ENCODE results near the gene LDB3.
"Not testable (repeated sequence)": the region's sequence is repeated elsewhere in the genome, so short reads cannot be mapped to it uniquely, and the experiment has no call there.

Gene LDB3
- total RNA-seq: 0 to 0.27 (median 0.23) reads per million in 4 donors

DNA sequence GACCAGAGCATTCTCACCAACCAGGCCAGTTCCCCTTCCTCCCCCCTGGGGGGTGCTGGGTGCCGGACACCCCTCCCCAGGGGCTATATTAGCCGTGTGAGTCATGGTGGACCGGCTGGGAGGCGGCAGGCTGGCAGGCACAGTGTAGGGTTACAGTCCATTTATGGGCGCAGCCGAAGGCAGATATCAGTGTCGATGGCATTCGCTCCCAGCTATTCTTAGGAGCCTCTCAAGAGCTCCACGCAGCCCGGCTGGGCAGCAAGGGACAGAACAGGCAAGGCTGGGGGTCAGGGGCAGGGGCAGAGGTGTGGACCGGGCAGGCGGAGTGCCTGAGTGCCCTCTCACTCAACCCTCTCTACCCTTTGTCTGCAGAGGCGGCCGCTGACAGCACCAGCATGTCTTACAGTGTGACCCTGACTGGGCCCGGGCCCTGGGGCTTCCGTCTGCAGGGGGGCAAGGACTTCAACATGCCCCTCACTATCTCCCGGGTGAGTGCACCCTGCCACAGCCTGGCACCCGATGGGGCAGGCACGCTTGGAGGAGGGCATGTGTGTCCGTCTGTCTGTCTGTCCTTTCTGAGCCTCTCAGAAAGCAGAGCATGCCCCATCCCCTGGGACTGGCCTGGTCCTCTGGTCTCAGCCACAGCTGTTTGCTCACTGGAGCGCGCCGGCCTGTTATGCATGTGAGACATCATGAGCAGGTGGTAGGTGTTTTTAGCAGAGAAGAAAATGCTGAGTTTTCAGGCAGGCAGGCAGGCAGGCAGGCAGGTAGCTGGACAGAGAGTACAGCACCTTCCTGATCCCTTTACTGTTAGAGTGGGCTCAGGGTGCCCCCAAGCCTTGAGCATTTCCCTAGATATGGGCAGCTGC is at the start of gene LDB3:
LDB3 (plus strand) TSS at position 215 of the 869 bp plus-strand sequence; CDS start at position 396, 181 bp downstream.
- no peak for DNase-seq

GRCh38 chr10:86628311-86628710 is 40.0 kb upstream of the LDB3 start:
- no peak for DNase-seq

DNA sequence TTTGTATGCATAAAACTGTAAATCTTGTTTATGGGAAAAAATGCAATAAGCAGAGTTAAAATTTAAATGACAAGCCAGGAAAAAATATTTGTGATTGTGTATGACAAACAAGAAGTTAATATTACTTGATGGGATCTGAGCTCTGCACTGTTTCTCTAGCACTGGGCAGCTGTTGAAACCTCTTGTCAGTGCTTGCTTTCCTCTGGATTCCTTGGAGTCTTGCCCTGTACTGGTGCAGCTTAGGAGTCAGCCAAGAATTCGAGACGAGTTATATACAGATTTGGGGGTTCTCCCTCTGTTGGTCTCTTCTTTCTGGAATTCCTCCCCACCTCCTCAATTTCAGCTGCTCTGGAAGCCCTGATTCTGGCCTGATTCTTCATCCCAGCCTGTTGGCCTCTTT is 38.2 kb upstream of the LDB3 start:
- DNase-seq: no peak

GRCh38 chr10:86632009-86632800 is 36.1 kb upstream of the LDB3 start:
- no peak for DNase-seq

GRCh38 chr10:86632951-86633350 is 35.4 kb upstream of the LDB3 start:
- DNase-seq: no peak

DNA sequence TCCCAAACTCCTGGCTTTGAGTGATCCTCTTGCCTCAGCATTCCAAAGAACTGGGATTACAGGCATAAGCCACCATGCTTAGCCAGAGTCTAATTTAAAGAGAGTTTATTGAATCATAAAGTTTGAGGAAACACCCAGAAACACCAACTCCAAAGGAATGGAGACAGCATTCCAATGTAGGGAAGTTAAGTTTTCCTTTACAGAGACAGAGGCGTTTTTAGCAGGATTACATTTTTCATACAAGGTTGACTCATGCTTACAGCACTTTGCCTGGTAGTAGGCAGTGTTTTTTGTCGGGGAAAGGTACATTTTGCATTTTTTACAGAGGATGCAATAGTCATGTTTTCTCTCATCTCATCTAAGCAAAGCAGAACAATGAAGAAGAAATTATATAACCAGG is 32.9 kb upstream of the LDB3 start:
- no peak for DNase-seq

DNA sequence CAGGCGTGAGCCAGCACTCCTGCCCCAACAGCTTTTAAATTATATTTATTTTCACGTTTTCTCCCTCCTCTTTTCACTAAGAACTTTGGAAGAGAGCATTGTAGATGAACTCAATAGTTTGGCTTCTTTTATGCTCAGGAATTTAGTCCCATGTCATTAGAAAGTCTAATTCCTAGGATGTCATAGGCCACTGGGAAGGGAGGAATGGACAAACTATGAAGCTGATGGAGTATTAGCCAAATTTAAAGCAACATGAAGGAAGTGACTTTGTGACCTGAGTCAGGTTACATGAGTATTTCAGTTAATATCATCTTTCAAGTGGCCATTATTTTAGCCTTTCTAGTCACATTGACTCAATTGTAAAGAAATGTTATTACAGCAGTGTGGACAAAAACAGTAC is 32.0 kb upstream of the LDB3 start:
- no peak for DNase-seq

DNA sequence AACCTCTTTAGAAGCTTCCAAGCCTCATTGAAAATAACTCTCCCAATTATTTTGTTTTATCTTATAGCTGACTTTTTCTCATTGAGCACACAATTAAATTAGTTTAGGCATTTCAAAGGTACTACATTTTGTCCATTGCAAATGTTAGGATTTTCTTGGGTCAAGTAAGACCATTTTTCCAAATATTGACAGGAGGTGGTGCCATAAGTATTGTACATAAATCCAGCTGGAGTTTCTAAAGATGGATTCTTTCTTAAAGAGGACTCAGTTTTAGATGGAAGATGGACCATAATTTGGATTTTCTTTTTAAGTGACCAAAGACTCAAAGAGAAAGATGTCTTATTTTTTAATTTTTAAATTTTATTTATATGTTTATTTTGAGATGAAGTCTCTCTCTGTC is 26.3 kb upstream of the LDB3 start:
- DNase-seq: no peak

GRCh38 chr10:86642499-86642898 is 25.8 kb upstream of the LDB3 start:
- no peak for DNase-seq

- no peak for DNase-seq
Measured at GRCh38 chr10:86644152-86644793, 24.0 kb upstream of the LDB3 start.

DNA sequence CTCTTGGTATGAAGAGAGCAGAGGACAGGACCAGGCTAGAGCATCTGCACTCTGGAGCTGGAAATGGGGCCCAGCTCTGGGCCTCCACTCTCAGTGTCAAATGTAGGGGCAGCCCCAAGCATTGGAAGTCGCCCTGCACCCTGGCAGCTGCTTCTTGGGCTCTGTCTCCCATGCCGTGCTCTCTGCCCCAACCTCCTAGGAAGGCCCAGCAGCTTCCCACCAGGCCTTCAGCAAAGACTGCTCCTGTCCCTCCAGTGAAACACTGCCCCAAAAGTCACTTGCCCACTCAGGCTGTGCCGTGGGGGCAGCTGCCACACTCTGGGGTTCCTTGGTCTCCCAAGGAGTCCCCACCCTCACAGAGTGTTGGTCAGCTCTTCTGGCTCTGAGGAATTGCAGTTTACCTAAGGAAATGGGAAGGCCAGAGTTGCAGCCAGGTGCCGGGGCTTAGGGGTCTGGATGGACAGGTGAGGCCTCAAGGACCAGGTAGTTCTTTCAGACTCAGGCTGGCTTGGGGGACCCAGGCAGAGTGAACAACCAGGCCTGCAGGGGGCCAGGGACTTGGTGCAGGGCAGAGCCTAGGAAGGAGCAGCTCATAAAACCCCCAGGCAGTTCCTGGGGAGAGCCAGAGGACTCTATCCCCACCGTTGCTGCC is 23.4 kb upstream of the LDB3 start:
- DNase-seq: no peak

DNA sequence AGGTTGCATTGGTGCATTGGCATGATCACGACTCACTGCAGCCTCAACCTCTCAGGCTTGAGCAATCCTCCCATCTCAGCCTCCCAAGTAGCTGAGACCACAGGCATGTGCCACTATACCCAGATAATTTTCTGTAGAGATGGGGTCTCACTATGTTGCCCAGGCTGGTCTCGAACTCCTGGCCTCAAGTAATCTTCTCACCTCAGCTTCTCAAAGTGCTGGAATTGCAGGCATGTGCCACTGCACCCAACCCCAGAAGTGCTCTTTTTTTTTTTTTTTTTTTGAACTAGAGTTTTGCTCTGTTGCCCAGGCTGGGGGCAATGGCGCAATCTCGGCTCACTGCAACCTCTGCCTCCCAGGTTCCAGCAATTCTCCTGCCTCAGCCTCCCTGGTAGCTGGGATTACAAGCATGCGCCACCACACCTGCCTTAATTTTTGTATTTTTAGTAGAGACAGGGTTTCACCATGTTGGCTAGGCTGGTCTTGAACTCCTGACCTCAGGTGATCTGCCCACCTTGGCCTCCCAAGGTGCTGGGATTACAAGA is 22.6 kb upstream of the LDB3 start:
- not testable (repeated sequence) for DNase-seq

DNA sequence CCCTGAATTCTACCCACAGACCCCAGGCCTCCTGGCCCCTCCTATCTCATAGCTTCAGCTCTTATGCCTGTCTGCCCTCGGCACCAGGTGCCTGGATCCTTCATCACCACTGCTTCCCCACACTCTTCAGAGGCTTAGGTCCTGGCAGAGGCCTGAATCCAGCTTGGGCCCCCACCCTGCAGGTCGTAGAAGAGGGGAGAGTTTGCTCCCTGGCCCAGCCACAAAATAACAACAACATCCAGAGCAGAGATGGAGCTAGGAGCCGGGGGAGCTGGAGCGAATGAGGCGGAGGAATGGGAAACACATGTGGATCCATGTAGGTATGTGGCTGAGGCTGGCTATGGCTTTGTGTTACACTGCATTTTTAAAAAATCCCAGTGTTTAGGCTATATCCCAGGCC is 21.8 kb upstream of the LDB3 start:
- DNase-seq: no peak

DNA sequence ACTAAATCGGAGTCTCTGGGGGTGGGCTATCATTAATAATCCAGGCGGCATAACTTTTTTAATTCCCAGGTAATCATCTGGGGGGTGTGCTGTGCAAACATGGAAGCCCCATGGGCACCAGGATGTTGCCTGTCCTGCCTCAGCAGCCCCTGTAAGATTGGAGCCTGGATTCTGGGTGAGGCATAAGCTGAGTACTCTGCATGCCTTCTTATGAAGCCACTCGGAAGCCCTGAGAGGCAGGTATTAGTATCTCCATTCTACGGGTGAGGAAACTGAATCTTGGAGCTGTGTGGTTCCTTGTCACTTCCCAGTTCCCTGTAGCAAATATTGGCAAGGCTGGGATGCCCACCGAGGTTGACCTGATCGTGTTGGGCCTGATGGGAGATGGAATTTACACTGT is 21.4 kb upstream of the LDB3 start:
- DNase-seq: no peak

DNA sequence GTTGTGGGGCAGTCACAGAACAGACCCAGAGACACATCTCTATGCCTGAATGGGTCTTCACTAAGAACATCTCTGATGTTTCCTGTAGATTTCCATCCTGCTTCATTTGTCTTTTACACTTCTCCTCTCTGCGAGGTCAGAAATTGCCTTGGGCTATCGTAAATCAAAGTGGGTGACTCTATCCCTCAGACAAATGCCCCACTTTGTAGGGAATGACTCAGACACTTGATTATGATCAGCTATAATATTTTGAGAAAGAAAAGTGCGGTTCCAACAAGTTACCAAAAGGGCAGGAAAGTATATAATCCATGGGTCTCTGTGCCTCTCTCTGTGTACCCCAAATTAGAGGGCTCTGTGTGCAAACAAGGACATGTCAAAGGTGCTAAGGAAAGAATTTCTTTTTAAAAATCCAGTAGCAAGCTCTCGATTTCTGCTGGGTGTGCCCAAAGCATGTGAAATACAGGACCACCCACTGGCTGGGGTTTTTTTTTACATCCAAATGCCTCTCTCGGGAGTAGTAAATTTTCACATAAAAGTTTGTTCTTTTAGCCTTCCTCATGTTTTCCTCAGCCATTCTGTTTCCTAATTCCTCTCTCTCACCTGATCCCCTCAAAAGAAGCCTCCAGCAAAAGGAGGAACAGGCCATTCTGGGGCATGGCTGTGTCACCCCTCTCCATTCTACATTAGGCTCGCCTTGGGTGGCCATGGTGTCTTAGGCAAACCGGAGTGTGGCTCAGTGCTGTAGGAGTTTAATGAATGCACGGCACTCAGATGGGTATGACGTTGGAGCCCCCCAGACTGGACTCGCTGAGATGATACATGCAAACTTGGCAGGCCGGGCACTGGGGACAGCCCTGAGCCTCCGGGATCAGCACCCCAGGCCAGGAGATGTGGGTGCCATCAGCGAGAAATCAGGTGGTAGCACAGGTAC is 20.3 kb upstream of the LDB3 start:
- no peak for DNase-seq

GRCh38 chr10:86648704-86649427 is 19.4 kb upstream of the LDB3 start:
- DNase-seq: no peak

DNA sequence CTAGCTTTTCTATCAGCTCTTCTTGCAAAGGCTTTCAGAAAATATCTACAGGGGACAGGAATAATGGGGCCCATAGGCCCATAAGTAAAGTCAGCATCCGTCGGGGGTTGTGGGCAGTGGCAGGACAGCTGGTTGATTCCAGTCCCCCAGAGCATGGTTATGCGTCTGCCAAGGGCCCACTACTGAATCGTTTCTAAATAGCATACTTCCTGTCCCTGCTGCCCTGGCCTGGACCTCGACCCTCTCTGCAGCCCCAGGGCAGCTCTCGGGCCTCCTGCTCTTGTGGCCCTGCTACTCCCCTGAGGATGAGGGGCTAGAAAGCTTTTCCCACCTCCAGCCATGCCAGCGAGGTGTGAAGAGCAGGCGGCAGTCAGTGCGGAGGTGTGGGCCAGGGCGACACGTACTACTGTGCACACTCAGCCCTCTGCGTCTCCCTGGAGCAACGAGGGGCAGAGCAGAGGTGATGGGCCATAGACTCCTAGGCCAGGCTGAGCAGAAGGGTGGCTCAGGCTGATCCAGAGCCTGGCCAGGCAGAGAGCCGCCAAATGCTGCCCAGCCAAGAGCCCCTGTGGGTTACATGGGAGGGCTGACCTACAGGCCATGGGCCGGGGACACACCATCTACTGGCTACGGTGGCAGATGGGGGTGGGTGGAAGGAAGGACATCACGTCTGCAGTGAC is 18.7 kb upstream of the LDB3 start:
- DNase-seq: no peak

DNA sequence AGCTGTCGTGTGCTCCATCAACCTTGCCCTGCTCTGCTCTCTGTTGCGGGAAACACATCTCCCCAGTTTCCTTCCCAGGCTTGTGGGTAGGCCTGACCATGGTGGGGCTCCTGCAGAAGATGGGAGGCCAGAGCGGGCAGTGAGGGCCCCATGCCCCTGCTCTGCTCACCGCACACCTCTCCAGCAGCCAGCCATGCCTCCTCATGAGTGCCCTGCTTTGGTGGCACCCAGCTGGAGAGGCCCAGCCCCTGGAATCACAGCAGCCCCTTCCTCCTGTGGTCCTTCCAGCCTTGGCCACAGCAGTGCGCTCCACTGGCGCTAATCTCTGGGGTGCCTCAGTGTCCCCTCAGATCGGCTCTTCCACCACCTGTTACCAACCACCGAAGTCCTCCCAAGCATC is 18.2 kb upstream of the LDB3 start:
- no peak for DNase-seq

DNA sequence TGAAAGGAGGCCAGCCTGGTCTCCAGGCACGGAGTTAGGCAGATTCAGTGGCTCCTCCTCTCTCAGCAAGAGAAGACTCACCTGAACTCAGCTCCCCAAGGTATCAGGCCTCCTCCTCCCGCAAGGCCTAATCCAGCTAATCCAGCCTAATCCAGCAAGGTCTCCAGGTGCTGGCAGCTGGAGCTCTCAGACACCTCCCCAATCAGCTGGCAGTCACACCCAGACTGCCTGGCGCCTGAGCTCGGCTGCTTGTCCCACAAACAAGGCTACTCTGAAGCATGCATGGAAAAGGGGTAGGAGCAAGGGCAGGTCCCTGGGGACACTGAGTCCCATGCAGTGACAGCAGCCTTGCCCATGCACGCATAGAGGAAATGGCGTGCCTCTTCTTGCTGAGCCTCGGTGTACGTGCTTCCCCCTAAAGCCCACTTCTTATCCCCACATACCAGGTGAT is 17.3 kb upstream of the LDB3 start:
- no peak for DNase-seq

Measured in T-helper 1 cell (primary cell).